Memory B cell (primary cell): ENCODE data around the gene SPIRE1.

Experiments
- ATAC-seq: fragments of 150-1000 bp; cut with Tn5 transposase; 2 replicates; pipeline ENCODE4 v1.10.0; 2021; ENCODE audit warnings: low read depth, mild to moderate bottlenecking, moderate library complexity
- DNase-seq, 2 donors: peaks; one replicate each; pipeline ENCODE4 v3.0.0; 2022; ENCODE audit warnings: low spot score in 2 of 2
- H3K27ac Mint-ChIP-seq: one replicate; pipeline ENCODE4 v1.8.0; 2022; ENCODE audit warnings: mild to moderate bottlenecking, moderate library complexity, mixed read lengths
- H3K27me3 Mint-ChIP-seq: one replicate; pipeline ENCODE4 v1.8.0; 2022; ENCODE audit warnings: mixed read lengths
- H3K36me3 Mint-ChIP-seq: one replicate; pipeline ENCODE4 v1.8.0; 2022; ENCODE audit warnings: mild to moderate bottlenecking, mixed read lengths
- H3K4me1 Mint-ChIP-seq: one replicate; pipeline ENCODE4 v1.8.0; 2022; ENCODE audit warnings: mixed read lengths
- H3K4me3 Mint-ChIP-seq: one replicate; pipeline ENCODE4 v1.8.0; 2022; ENCODE audit warnings: mild to moderate bottlenecking, moderate library complexity, mixed read lengths
- H3K9me3 Mint-ChIP-seq: one replicate; pipeline ENCODE4 v1.8.0; 2022; ENCODE audit warnings: mixed read lengths

SPIRE1 gene

DNA sequence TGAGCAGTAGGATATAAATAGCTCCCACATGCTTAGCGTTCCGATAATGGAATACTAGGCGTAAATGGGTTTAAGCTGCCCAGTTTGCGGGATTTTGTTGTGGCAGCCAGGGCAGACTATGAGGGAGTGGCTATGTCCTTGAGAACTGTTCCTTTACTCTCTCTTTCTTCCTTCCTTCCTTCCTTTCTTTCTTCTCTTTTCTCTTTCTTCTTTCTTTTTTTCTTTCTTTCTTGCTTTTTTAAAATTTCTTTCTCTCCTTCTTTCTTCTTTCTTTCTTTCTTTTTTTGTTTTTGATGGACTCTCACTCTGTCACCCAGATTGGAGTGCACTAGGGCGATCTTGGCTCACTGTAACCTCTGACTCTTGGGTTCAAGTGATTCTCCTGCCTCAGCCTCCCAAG is 259.3 kb downstream of the SPIRE1 start:
- H3K4me1 Mint-ChIP-seq, result peaks cover 2% of the 10 kb centered on the region
- H3K4me3 Mint-ChIP-seq, result no peak overlapping the region
- H3K9me3 Mint-ChIP-seq, result no peaks in the 10 kb centered on the region
- no peak for DNase-seq
- no peaks in the 10 kb centered on the region for H3K36me3 Mint-ChIP-seq
- peaks cover 34% of the 10 kb centered on the region for H3K27me3 Mint-ChIP-seq
- ATAC-seq, result no peak
- no peak overlapping the region for H3K27ac Mint-ChIP-seq

DNA sequence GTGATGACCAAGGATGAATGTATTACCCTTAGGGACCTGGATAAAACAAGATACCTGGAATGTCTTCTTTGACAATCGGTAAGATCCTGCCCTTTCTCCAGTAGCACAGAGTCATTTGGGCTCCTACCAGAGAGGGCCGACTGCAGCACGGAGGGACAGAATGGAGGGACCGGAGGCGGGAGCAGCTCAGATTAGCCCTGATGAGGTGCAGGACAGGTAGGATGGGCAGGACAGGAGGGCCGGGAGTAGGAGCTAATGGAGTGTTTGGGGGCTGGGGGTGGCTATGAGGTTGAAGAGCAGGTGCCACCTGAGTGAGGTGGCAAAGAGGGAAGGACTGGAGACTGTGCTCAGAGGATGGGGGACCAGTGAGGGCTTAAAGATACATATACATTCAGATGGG is 260.1 kb downstream of the SPIRE1 start:
- Mint-ChIP-seq H3K4me1 (peaks cover 2% of the 10 kb centered on the region), H3K9me3 (no peaks in the 10 kb centered on the region), H3K27me3 (peaks cover 30% of the 10 kb centered on the region), H3K36me3 (no peaks in the 10 kb centered on the region), H3K27ac (no peak overlapping the region), H3K4me3 (no peak overlapping the region)
- DNase-seq (no peak), ATAC-seq (no peak)

GRCh38 chr18:12397254-12397653 is 260.7 kb downstream of the SPIRE1 start:
- no peak overlapping the region for H3K27ac Mint-ChIP-seq
- no peaks in the 10 kb centered on the region for H3K9me3 Mint-ChIP-seq
- peaks cover 2% of the 10 kb centered on the region for H3K4me1 Mint-ChIP-seq
- H3K36me3 Mint-ChIP-seq, result no peaks in the 10 kb centered on the region
- no peak overlapping the region for H3K4me3 Mint-ChIP-seq
- H3K27me3 Mint-ChIP-seq, result peaks cover 24% of the 10 kb centered on the region
- ATAC-seq, result no peak
- DNase-seq, result no peak
